Tibial artery (tissue), 4 donors: ENCODE data around the gene TBATA.

Experiments used
- DNase-seq, 2 donors: peaks; one replicate each; pipeline ENCODE4 v3.0.0-alpha.2; 2019
- H3K27ac ChIP-seq, 2 donors: fragments of 200-600 bp; sonication (generic) in 1 of 2; 1 replicate in 1 of 2; 2 replicates in 1 of 2; pipeline ENCODE4 v1.5.1; 2018 to 2019; ENCODE audit warnings: mild to moderate bottlenecking in 1 of 2
- H3K27me3 ChIP-seq, 2 donors: fragments of 200-600 bp; sonication (generic) in 1 of 2; one replicate each; pipeline versions ENCODE4 v1.5.1 to v1.6.0; 2016 to 2019
- H3K36me3 ChIP-seq, 3 donors: fragments of 200-600 bp; sonication (generic) in 2 of 3; one replicate each; pipeline ENCODE4 v1.5.1; 2016 to 2019; ENCODE audit warnings: mild to moderate bottlenecking in 2 of 3
- H3K4me1 ChIP-seq, 4 donors: fragments of 200-600 bp; sonication (generic) in 2 of 4; 1 replicate in 3 of 4; 2 replicates in 1 of 4; pipeline ENCODE4 v1.5.1; 2016 to 2019
- H3K4me3 ChIP-seq, 2 donors: fragments of 200-600 bp; sonication (generic) in 1 of 2; 1 replicate in 1 of 2; 2 replicates in 1 of 2; pipeline ENCODE4 v1.5.1; 2018 to 2019; ENCODE audit warnings: mild to moderate bottlenecking in 2 of 2
- H3K9me3 ChIP-seq, 3 donors: fragments of 200-600 bp; sonication (generic) in 1 of 3; one replicate each; pipeline ENCODE4 v1.5.1; 2016 to 2019
- CTCF ChIP-seq, 2 experiments: fragments of 200-600 bp in 1 of 2; fragments of 450-650 bp in 1 of 2; IDR thresholded peaks; one replicate each; pipeline ENCODE4 v1.5.1; 2017 to 2019; ENCODE audit warnings: antibody characterized with exemption in 2 of 2, mild to moderate bottlenecking in 1 of 2, moderate library complexity in 1 of 2
- intact Hi-C: fragments of 100-400 bp; cut with DNase I; formaldehyde crosslinking; loops from one replicate; pipeline ENCODE4 v1.15.0; 2023; ENCODE audit warnings: low total_unique reads

TBATA gene

GRCh38 chr10:70757856-70758255, 27.3 kb downstream of the TBATA start:
- Histone ChIP-seq H3K36me3 (no peaks in the 10 kb centered on the region), H3K9me3 (no peaks in the 10 kb centered on the region), H3K27ac (no peak overlapping the region), H3K27me3 (peaks cover 0 to 9% of the 10 kb centered on the region in 2 donors), H3K4me3 (no peak overlapping the region), H3K4me1 (peaks cover 0 to 17% (median 3%) of the 10 kb centered on the region in 4 donors)
- intact Hi-C loops, result loop anchor here (10.0 kb wide), 1 partner anchor 293 kb away; no protein-coding TSS in a partner anchor
- no peak for TF ChIP-seq CTCF (IDR thresholded peaks at IDR 0.05)
- DNase-seq, result no peak

- TF ChIP-seq CTCF (IDR thresholded peaks at IDR 0.05), result no peak
- intact Hi-C loops, result loop anchor here (10.0 kb wide), 1 partner anchor 292 kb away; no protein-coding TSS in a partner anchor
- Histone ChIP-seq H3K27me3 (peaks cover 0 to 9% of the 10 kb centered on the region in 2 donors), H3K27ac (no peak overlapping the region), H3K9me3 (no peaks in the 10 kb centered on the region), H3K4me1 (peaks cover 0 to 17% (median 3%) of the 10 kb centered on the region in 4 donors), H3K4me3 (no peak overlapping the region), H3K36me3 (no peaks in the 10 kb centered on the region)
- no peak for DNase-seq
Measured at GRCh38 chr10:70756700-70757360, 28.3 kb downstream of the TBATA start.

DNA sequence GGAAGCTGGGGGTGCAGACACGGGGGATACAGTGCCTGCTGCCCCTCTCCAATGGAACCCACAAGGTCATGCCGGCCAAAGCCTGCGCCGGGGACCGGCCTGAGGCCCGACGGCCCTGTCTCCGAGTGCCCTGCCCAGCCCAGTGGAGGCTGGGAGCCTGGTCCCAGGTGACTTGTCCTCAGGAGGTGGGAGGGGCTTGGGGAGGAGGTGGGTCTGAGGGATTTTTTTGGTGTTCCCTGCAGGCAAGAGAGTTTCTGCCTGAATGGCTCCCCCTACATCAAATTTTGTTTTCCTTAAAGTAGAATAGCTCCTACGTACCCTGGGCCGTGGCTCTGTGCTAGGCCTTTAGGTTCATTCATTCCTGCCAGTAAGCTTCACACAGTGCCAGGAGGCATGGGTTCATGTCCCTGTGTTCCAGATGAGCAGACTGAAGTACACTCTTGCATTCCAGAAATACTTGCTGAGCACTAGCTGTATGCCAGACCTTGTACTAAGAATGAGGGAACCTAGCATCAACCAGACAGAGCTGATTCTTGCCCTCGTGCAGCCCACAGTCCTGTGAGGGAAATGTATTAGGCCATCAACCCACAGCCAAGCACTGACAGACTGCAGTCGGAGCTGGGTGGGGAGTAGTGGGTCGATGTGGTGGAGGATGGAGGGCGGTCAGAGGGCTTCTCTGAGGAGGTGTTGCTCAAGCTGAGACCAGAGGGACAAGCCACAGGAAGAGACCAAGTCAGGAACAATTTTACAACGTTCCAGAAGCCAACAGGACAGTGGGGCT, 31.1 kb downstream of the TBATA start:
- no peak for TF ChIP-seq CTCF (IDR thresholded peaks at IDR 0.05)
- Histone ChIP-seq H3K9me3 (no peaks in the 10 kb centered on the region), H3K4me3 (no peak overlapping the region), H3K27me3 (no peaks in the 10 kb centered on the region), H3K4me1 (peaks cover 0 to 17% (median 3%) of the 10 kb centered on the region in 4 donors), H3K36me3 (no peaks in the 10 kb centered on the region), H3K27ac (no peak overlapping the region)
- no peak for DNase-seq
- intact Hi-C loops, result loop anchor here (10.0 kb wide), 1 partner anchor 289 kb away; no protein-coding TSS in a partner anchor

- H3K4me1 ChIP-seq, result peaks cover 0 to 17% (median 3%) of the 10 kb centered on the region in 4 donors
- H3K4me3 ChIP-seq, result no peak overlapping the region
- intact Hi-C loops, result loop anchor here (10.0 kb wide), 1 partner anchor 288 kb away; no protein-coding TSS in a partner anchor
- no peak overlapping the region for H3K27ac ChIP-seq
- no peaks in the 10 kb centered on the region for H3K27me3 ChIP-seq
- H3K9me3 ChIP-seq, result no peaks in the 10 kb centered on the region
- peak in 1 of 2 donors; percentile 29 for DNase-seq
- TF ChIP-seq CTCF (IDR thresholded peaks at IDR 0.05), result no peak
- no peaks in the 10 kb centered on the region for H3K36me3 ChIP-seq
Measured at GRCh38 chr10:70753026-70753663, 32.0 kb downstream of the TBATA start.

DNA sequence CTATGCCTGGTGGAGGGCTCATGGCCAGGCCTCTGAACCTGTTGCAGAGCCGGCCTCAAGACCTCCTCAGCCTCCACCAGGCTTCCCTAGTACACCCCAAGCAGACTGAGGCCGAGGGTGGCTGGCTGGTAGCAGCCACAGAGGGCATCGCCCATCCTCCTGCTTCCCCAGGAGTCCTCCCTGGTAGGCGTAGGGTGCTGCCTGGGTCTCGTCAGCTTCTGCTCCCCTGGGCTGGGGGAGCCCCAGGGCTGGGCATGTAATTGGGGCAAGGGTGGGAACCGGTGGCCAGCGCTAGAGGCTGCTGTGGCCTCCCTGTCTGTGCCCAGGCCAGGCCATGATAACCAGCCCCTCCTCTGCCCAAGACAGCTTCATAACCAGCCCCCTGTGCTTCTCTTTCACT, 32.6 kb downstream of the TBATA start:
- no peak for TF ChIP-seq CTCF (IDR thresholded peaks at IDR 0.05)
- H3K4me1 ChIP-seq, result peaks cover 0 to 17% (median 3%) of the 10 kb centered on the region in 4 donors
- no peaks in the 10 kb centered on the region for H3K9me3 ChIP-seq
- H3K27ac ChIP-seq, result no peak overlapping the region
- no peak overlapping the region for H3K4me3 ChIP-seq
- H3K36me3 ChIP-seq, result no peaks in the 10 kb centered on the region
- DNase-seq, result no peak
- H3K27me3 ChIP-seq, result no peaks in the 10 kb centered on the region
- intact Hi-C loops, result loop anchor here (10.0 kb wide), 1 partner anchor 288 kb away; no protein-coding TSS in a partner anchor
